GM20000 (cell line): ENCODE results near the gene BACH1.

Source experiments
- DNase-seq: peaks from one replicate; pipeline ENCODE4 v3.0.0; 2012; ENCODE audit warnings: low spot score
- TF ChIP-seq, protein P1 (sequence below): IDR thresholded peaks from 2 replicates; pipeline ENCODE4 v1.5.1; 2012; ENCODE audit warnings: mild to moderate bottlenecking, control low read depth; ENCODE audit errors: extremely low read depth, missing control alignments

BACH1 gene

GRCh38 chr21:29338256-29338655, 39.5 kb downstream of the BACH1 start:
- no peak for DNase-seq
- TF ChIP-seq, protein P1, sequence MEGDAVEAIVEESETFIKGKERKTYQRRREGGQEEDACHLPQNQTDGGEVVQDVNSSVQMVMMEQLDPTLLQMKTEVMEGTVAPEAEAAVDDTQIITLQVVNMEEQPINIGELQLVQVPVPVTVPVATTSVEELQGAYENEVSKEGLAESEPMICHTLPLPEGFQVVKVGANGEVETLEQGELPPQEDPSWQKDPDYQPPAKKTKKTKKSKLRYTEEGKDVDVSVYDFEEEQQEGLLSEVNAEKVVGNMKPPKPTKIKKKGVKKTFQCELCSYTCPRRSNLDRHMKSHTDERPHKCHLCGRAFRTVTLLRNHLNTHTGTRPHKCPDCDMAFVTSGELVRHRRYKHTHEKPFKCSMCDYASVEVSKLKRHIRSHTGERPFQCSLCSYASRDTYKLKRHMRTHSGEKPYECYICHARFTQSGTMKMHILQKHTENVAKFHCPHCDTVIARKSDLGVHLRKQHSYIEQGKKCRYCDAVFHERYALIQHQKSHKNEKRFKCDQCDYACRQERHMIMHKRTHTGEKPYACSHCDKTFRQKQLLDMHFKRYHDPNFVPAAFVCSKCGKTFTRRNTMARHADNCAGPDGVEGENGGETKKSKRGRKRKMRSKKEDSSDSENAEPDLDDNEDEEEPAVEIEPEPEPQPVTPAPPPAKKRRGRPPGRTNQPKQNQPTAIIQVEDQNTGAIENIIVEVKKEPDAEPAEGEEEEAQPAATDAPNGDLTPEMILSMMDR: no peak

GRCh38 chr21:29340228-29340627, 41.5 kb downstream of the BACH1 start:
- DNase-seq: no peak
- TF ChIP-seq, protein P1: no peak

DNA sequence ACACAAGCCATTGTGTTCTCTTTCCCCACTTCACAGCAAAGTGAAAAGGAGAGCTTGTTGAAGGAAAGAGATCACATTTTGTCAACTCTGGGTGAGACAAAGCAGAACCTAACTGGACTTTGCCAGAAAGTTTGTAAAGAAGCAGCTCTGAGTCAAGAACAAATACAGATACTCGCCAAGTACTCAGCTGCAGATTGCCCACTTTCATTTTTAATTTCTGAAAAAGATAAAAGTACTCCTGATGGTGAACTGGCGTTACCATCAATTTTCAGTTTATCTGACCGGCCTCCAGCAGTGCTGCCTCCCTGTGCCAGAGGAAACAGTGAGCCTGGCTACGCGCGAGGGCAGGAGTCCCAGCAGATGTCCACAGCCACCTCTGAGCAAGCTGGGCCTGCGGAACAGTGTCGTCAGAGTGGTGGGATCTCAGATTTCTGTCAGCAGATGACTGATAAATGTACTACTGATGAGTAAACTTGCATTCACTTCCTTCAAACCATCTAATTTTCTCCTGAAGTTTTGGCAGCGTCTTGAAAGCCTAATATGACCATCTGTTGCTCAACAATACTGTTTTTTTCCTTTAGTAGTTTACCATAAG, 43.7 kb downstream of the BACH1 start:
- TF ChIP-seq, protein P1: no peak
- DNase-seq: peak; percentile 54

- TF ChIP-seq, protein P1: no peak
- DNase-seq: no peak
These were observed 44.8 kb downstream of the BACH1 start for GRCh38 chr21:29343519-29343918.

GRCh38 chr21:29346281-29346680, 47.6 kb downstream of the BACH1 start:
- DNase-seq: no peak
- TF ChIP-seq, protein P1: no peak

DNA sequence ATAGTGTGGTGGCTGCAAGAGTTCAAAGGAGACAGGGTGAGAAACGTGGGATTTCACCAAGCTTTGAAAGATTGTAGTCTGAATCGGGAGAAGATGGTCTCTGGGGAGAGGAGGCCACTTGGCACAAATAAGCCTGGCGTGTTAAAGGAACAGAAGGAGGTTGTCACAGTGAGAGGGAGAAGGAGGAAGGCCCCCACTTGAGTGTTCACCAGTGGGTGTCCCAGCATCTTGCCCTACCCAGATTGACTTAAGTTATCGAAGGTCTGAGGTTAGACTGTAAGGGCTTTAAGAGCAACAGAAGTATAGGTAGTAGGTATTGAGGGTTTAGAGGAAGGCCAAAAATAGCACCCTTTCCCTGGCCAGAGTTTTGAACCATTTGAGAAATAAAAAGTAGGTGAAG, 48.0 kb downstream of the BACH1 start:
- no peak for DNase-seq
- TF ChIP-seq, protein P1: no peak

GRCh38 chr21:29347274-29347681, 48.6 kb downstream of the BACH1 start:
- TF ChIP-seq, protein P1: no peak
- DNase-seq: no peak
